Fibroblast of pulmonary artery (primary cell): ENCODE results near the gene SORBS2.

ENCODE experiments used
- DNase-seq: peaks from one replicate; pipeline ENCODE4 v3.0.0-alpha.2; 2010; ENCODE audit warnings: low read depth
- H3K4me3 ChIP-seq: replicated peaks from 2 replicates; pipeline ENCODE4 v1.5.1; 2011; ENCODE audit warnings: low read depth, mild to moderate bottlenecking, control low read depth, low read length, moderate library complexity
- TF ChIP-seq, protein P1 (sequence below): IDR thresholded peaks from 2 replicates; pipeline ENCODE4 v1.5.1; 2011; ENCODE audit warnings: mild to moderate bottlenecking, control low read depth, low read length, inconsistent platforms; ENCODE audit errors: missing control alignments

Gene SORBS2

DNA sequence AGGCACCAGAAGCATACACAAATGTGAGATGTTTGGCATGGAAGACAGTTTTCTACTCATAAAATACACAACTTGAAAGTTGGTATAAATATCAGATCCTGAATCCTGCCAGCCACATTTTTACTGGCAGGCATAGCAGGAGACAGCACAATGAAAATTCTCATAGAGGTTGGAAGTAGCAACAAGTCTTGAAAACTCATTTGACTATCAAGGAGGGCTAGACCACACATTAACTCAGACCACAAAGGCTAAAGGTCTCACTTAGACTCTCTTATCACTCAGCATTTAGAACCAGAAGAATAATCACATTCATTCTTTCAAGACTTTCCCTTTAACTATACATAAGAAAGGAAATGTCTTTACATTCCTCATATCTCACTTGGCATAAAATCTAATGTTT, 56.5 kb downstream of the SORBS2 start:
- DNase-seq = no peak
- no peak overlapping the region for H3K4me3 ChIP-seq
- TF ChIP-seq, protein P1, sequence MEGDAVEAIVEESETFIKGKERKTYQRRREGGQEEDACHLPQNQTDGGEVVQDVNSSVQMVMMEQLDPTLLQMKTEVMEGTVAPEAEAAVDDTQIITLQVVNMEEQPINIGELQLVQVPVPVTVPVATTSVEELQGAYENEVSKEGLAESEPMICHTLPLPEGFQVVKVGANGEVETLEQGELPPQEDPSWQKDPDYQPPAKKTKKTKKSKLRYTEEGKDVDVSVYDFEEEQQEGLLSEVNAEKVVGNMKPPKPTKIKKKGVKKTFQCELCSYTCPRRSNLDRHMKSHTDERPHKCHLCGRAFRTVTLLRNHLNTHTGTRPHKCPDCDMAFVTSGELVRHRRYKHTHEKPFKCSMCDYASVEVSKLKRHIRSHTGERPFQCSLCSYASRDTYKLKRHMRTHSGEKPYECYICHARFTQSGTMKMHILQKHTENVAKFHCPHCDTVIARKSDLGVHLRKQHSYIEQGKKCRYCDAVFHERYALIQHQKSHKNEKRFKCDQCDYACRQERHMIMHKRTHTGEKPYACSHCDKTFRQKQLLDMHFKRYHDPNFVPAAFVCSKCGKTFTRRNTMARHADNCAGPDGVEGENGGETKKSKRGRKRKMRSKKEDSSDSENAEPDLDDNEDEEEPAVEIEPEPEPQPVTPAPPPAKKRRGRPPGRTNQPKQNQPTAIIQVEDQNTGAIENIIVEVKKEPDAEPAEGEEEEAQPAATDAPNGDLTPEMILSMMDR = no peak

DNA sequence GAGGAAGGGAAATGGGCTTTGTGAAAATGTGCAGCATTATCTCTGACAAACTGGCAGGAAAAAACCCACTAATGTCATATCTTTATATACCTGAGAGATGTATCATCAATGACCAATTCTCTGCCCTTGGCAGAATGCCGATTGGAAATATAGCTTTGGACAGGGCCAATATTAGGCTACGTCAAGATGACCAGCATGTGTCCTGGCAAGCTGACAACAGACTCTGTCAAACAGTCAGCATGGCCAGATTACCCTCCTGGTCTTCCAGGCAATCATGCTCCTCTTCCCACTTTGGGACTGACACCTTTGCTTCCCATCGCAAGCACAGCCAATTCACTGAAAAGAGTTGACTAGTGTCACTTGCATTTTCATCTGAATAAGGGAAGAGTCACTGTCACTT, 57.0 kb downstream of the SORBS2 start:
- TF ChIP-seq, protein P1 = no peak
- DNase-seq = no peak
- no peak overlapping the region for H3K4me3 ChIP-seq

DNA sequence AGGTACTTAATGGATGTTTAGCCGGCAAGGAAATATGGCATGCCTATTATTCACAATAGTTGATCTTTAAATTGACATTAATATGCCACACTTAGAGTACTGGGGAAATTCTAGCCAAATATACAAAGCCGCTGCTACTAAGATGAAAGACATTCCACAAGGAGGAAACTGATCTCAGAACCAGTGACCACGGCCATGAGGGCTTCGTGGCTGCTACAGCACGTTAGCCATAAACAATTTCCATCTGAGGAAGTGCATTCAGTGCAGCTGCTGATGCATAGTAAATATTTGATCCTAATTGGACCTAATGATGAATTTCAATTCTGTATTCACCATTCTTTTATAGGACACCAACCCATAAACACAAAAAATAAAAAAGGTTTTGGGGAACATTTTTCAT, 59.1 kb downstream of the SORBS2 start:
- TF ChIP-seq, protein P1 = no peak
- H3K4me3 ChIP-seq = no peak overlapping the region
- DNase-seq = no peak

DNA sequence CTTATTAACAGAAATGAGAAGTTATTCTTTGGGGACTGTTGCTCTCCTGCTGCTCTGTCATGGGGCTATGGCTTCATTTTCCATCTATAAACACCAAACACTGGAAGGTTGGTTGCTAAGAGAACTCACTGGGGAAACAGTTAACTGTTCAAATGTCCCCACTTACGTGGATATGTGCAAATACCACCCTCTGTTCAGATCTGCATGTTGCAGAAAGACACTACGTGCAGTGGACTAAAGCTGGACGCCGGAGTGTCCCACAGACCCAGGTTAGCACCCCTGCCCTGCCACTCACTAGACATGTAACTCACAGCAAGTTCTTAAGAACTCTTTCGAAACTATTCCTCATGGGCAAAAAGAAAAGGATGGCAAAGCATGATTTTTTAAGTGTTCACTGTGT, 62.1 kb downstream of the SORBS2 start:
- TF ChIP-seq, protein P1 = no peak

DNA sequence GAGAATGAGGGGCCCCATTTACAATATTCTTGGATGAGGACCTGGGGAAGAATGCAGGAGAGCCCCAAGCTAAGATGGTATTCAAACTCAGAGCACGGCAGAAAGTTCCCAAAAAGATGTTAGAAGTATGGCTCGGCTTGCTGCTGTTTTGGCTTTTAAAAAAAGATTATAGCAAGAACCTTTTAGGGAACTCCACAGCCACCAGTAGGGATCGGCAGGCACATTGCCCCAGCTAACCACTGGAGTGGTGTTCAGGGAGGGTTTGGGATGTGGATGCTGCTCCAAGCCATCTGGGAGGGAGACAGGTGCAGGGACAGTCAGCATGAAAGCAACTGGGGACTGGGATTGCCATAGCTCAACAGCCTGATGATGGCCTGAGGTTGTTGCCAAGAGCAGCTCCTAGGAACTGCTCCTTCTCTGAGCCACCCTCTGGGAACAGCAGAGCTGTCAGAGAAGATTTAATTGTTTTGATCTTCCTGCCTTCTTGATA, 63.0 kb downstream of the SORBS2 start:
- TF ChIP-seq, protein P1 = no peak
- DNase-seq = no peak
- no peak overlapping the region for H3K4me3 ChIP-seq

More for the DNA sequence above, 62.1 kb downstream of the SORBS2 start:
- H3K4me3 ChIP-seq = no peak overlapping the region
- no peak for DNase-seq

DNA sequence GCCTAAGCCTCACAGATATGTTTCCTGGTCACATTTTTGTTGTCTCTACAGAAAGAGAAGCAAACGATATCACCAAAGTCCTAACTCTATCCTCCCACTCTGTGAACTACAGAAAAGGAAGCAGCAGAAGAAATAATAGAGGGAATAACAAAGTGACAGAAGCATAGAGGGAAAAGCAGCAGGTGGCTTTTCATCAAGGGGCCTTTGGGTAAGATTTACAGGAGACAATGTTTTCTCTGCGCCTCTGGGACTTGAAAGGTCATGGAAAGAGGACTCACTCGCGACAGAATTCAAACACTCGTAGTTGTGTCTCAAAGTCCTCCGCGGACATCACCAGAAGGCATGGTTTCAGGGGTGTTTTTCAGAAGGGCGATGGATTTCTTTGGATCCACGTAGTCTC, 66.1 kb downstream of the SORBS2 start:
- no peak for DNase-seq
- no peak overlapping the region for H3K4me3 ChIP-seq
- TF ChIP-seq, protein P1 = no peak

DNA sequence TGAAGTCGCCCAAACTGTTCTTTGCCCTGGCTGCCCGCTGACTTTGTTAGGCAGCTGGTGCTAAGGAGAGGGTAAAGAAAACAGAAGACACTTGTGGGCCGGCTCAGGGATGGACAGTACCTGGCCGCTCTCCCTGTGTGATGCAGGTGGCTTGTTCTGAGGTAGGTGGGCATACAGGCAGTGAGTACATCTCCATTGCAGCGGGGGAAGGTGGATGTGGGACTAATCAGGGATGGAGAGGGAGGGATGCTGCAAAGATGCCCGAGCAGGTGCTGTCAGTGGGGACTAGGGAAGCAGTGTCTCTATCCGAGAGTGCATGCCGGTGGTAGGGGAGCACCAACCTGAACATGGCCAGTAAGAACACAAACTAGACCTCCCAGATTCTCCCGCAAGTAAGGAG, 67.0 kb downstream of the SORBS2 start:
- H3K4me3 ChIP-seq = no peak overlapping the region
- TF ChIP-seq, protein P1 = no peak
- DNase-seq = no peak
